GM18873 (cell line): ENCODE measurements around the gene PLOD3.

Source experiments
- ATAC-seq: cut with Tn5 transposase; IDR thresholded peaks from one replicate; pipeline ENCODE4 v1.9.1; 2021; ENCODE audit warnings: mild to moderate bottlenecking, moderate library complexity, moderate number of reproducible peaks; ENCODE audit not compliant: unreplicated experiment, low FRiP score

PLOD3 gene

DNA sequence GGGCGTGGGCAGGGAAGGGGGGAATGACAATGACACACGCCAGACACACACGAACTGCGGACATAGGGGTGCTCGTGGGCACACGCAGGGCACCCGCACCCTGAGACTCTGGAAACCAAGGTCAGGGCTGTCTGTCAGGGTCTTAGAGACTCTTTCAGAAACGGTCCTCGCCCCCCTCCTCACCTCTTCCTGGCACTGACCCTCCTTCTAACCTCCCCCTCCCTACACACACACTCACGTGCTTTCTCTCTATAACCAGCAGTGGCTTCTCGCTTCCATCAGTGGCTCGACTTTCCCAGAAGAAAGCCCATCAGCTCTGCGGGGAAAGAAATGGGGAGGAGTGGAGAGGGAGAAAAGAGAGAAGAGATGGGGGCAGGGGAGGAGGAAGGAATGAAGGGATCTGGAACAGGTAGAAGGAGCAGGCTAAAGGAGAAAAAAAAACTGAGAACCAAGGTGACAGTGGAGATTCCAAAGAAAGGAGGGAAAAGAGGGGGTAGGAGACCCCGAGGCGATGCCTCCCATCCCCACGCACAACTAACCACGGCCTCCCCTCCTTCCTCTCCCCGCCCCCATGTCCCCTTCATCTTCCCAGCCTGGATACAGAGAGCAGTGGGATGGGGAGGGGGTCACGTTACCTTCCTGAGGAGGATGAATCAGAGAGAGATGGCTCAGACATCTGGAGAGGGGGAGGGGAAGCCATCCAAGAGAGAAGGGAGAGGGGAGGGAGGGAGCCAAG is 50.3 kb downstream of the PLOD3 start:
- no peak for ATAC-seq

DNA sequence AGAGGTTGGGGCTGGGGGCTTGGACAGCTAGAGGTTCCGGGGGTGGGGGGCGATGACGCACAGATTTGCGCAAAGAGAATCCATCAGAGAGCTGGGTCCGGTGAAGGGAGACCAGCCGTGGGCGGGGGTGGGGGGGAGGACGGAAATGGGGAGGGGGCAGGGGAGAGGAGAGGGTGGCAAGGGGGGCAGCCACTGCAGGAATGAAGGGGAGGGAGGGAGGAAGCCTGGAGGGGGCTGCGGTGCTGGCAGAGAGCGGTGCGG is 50.8 kb downstream of the PLOD3 start:
- ATAC-seq, result no peak

DNA sequence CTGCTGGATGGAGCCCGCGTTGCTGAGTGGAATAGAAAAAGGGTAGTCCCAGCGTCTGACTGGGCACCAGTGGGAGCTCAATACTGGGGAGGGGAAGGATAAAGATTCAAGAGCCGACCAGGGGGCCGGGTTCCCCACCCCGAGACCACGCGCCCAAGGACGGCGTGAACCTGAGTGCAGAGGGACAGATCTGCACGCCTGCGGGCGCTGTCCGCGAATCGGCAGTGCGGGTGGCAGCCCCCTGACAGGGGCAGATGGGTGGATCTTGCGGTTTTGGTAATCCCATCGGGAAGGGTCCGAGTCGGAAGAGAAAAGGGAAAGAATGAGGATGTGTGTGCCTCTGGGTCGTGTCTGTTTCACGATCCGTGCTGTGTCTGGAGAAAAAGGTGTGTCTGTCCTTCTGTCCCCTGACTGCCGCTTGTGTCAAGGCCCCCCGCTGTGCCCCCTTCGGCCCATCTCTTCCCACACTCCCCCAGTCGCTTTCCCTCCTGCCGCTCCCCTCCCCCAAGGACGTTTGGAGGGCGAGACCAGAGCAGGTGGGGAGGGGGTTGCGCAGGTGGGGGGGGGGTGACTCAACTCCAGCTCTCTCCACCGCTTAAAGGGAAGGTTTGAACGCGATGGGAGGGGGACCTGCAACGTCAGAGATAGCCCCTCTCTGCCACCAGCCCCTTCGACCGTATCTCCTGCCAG is 51.3 kb downstream of the PLOD3 start:
- ATAC-seq, result no peak

DNA sequence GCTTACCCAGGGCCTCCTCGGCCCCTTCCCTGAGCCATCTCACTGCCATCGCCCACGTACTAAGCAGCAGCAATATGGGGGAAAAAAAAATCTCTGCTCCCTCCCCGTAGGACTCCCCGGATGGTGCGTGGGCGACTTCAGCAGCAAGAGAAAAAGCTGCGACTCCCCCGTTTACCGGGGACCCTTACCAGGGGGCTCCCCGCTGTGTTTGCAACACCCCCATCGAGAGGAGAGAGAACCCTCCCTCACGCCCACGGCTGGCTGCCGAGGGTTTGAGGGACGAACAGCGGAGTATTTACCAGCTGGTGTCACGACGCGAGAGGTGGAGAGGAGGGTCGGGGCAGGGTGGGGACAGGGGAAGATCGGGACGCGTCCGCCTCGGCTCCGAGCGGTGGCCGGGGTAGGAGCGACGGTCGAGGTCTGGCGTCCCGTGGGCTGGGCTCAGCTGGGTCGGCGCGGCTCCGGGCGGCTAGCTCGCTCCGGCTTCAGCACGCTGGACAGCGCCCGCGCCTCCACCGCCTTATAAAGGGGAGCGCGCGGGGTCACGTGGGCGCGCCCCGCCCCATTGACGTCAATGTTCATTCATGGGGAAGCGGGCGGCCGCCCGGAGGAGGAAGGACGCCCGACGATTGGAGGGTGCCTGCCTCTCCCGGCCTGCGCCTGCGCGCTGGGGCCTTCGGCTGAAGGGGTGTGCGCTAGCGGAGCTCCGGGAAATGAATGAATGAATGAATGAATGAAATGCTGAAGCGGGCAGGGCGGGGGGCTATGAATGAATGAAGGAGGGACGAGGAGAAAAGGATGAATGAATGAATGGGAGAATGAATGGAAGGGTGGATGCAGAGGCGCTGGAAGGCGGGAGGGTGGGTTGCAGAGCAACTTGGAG is 52.1 kb downstream of the PLOD3 start, which contains the start of gene VGF:
Gene VGF (minus strand): TSS at position 495 of the 883 bp plus-strand sequence. CDS start 726 bp downstream, outside the sequence.
- peak; percentile 72 for ATAC-seq

DNA sequence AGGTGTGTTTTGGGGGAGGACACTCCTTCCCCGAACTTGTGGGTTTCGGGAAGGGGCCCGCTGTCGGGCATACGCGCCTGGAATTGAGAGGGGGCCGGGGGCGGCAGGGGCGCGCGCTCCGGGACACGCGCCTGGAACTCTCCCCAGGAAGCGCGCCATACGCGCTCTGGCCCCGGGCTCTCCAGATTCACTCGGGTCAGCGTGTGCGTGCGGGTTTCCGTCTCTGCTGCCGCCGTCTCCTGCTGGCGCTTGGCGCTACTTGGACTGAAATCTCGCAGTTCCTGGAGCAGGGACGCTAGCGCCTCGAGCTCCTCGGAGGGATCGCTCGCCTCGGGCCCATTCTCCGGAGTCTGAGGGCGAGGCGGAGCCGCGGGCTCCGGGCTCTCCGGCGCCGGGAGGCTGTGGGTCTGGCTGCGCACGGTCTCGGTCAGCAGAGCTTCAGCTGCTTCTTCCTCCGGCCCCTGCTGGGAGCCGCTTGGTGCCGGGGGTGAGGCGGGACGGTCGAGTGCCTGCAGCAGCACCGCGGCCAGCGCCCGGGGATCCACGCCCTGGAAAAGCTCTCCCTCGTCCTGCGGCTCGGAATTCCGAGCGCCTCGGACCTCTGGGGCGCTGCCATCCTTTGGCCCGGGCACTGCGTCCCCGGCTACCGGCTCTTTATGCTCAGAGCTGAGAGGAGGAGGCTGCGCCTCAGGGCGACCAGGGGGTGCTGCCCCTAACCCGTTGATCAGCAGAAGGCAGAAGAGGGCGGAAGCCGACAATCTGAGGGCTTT is 53.1 kb downstream of the PLOD3 start:
- no peak for ATAC-seq

DNA sequence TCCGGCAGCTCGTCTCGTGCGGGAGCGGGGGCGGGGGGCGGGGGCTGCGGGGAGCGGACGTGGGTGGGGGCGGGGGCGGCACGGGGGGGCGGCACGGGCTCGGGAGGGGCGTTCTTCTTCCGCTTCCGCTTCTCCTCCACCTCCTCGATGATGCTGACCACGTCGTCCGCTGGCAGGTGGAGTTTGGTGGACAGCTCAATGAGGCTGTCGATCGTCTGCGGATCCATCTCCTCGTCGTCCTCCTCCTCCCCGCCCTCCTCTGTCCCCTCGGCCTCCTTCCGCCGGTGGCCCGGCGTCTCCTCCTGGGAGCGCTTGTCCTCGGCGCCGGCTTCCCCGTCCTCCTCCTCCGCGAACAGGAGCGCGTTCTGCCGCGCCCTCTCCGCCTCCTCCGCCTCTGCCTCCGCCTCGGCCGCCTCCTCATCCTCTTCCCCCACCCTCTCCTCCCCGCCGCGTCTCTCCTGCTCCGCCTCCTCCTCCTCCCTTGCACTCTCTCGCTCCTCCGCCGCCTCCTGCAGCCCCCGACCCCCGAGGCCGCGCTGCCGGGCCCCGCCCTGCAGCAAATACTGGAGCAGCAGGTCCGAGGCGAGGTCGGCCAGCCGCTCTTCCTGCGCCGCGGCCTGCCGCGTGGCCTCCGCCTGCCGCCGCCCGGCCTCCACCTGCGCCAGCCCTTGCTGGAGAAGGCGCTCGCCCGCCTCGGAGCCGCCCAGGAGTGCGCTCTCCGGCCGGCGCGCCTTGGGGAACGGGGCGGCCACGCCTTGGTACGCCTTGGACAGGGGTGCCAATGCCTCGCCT is 53.9 kb downstream of the PLOD3 start:
- ATAC-seq, result no peak

DNA sequence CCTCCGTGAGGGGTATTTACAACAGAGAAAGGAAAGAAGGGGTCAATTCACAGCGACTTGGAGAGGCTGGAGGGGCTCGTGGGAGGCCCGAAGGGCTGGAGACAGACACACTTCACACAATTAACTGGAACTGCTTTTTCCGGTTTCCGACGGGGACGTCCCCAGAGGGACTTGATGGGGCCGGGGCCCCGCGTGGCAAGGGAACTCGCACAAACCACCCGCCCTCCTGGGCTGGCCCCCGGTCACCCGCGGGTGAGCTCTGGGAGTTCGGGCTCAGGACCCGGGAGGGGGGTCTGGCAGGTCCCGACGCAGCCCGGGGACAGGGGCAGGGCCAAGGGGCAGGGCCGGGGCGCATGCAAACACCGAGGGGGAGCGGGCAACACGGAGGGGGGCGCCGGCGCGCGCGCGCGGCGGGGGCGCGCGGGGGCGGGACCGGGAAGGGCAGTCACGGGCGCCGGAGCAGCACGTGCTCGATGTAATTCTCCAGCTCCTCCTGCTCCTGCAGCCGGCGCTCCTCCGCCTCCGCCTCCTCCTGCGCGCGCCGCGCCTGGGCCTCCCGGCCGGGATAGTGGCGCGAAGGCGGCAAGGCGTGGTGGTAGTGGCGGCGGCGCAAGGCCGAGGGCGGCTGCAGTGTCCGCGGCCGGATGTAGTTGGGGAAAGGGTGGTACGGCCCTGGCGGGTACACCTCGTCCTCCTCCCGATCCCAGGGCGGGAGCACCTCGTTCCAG is 54.7 kb downstream of the PLOD3 start:
- no peak for ATAC-seq

DNA sequence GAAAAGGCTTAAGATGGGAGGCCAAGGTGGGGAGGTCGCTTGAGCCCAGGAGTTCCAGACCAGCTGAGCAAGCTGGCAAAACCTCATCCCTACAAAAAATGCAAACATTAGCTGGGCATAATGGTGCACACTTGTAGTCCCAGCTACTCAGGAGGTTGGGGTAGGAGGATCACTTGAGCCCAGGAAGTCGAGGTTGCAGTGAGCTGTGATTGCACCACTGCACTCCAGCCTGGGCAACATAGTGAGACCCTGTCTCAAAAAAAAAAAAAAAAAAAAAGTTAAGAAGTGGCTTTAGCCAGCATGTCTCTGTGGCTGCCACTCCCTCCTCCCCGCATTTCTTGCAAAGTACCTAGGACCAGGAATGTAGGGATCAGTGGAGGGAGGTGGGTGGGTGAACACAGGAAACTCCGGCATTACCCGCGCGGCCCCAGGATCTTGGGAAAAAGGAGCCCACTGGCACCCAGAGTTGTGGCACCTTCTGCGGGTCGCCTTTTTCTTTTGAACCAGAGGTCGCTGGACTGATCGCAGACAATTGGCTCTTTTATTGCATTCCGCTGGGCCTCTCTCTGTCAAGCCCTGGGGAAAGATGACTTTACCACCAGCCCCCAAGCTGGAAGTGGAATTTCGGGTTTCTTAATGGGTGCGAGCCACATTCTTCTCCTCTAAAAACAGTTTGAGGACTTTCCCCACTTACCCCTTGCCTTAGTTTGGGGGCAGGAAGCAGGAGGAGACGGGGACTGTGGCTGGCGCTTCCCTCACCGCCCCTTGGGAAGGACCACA is 55.5 kb downstream of the PLOD3 start:
- no peak for ATAC-seq

DNA sequence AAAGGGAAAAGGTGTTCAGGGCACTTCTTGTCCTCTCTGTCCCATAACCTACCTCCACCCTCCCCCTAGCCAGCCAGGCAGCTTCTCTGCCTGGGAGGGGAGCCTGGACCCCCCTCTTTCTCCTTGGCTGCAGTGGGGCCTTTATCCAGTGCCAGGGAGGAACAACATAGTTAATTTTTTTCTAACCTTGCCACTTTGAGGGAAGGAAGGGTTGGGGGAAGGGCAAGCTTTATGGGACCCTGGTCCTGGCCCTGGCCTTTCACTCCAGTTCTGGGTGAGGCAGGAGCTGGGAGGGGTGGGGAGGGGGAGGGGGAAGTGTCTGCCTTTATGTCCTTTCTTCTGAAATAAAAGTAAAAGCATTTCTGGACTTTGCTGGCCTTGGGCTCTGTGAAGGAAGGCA is 56.5 kb downstream of the PLOD3 start:
- ATAC-seq, result no peak

DNA sequence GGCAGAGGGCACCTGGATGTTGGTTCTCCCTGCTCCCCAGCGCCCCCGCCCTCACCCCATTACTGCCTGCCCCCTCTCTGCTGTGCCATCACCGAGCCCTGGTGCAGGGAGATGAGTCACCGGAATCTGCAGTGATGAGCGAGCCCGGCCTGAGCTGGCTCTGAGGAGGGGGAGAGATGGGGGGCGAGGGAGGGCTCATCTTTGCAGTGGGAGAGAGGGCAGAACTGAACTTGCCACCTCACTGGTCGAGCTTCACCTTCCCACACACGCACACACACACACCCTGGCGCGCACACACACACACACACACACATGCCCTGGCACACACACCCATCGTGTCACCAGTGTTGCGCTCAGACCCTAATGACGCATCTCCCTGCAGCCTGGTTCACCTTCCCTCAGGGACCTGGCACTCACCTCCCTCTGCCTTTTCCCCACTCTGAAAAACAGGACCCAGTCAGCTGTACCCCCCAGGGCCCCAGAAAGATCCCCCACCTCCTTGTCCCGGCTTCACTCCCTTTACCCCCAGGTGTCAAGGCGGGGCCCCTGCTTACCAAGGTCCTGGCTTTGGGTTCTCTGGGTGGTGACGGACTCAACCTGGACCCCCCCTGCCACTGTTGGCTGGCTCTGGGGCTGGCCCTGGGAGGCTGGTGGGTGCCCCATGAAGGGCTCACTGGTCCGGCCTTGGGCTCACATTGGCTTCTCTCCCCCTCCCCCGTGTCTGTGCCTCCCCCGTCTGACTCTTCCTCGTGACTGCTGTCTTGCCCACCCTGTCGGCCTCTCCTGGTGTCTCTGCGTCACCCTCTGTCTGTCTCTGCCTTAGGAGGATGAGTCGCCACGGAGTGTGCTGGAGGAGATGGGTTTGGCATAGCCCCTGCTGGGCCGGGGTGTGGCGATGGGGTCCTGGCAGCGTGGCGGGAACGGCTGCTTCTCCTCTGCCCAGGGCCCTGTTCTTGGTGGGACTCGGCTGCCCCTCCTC is 57.4 kb downstream of the PLOD3 start:
- ATAC-seq, result no peak

DNA sequence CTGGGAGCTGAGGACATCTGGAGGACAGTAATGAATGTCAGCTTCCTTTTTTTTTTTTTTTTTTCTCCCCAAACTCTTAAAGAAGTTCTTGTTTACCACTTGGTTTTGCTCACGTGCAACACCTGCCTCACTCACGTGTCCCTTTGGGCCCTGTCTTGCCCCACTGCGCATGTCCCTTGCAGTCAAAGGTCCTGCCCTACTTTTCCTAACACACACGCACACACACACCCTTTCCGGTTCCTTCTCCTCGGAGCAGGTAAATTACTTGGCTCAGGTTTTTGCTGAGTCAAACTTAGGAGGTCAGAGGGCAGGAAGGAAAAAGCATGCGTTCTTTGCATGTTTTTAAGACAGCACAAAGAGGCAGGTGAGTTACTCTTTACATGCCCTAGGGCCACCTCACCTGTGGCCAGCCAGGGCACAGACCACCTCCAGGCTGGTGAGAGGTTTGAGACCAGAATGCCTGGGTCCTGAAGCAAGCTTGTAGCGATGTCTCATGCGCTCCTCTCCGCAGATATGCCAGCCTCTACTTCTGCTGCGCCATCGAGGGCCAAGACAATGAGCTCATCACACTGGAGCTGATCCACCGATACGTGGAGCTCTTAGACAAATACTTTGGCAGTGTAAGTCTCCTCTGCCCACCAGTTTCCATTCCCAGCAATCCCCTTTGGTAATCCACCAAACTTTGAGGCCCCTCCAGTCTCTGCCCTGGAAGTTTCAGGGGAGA is 60.4 kb downstream of the PLOD3 start:
- ATAC-seq, result no peak

DNA sequence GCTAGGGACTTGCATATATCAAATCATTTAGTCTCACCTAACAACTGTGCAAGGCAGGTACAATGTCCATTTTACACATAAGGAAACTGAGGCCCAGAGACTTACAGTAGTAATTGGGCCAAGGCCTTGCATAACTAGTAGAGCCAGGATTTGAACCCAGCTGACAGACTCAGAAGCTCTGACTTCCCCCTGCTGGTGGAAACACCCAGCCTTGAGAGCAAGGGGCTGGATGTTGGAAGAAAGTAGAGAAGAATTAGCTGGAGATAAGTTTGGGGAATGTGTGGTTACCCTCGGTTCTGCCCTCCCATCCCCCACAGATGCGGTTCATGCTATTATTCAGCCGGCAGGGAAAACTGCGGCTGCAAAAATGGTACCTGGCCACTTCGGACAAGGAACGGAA is 61.1 kb downstream of the PLOD3 start:
- no peak for ATAC-seq
